HG02798 (cell line): Measurements from ENCODE around the gene NPDC1.
"Not testable (repeated sequence)": the region's sequence is repeated elsewhere in the genome, so short reads cannot be mapped to it uniquely, and the experiment has no call there.

Experiments
- ATAC-seq: cut with Tn5 transposase; IDR thresholded peaks from one replicate; pipeline ENCODE4 v1.9.1; 2021; ENCODE audit warnings: mild to moderate bottlenecking; ENCODE audit not compliant: unreplicated experiment, poor library complexity

Gene NPDC1

GRCh38 chr9:137042751-137043727 lies 2.9 kb downstream of the NPDC1 start:
- ATAC-seq, result no peak

GRCh38 chr9:137041124-137041523 lies 4.9 kb downstream of the NPDC1 start:
- ATAC-seq, result no peak

- ATAC-seq, result no peak
Measured at GRCh38 chr9:137040568-137040967, 5.4 kb downstream of the NPDC1 start.

GRCh38 chr9:137039611-137040366 lies 6.2 kb downstream of the NPDC1 start:
- ATAC-seq, result no peak

GRCh38 chr9:137038916-137039315 lies 7.1 kb downstream of the NPDC1 start:
- ATAC-seq, result no peak

GRCh38 chr9:137037483-137037882 lies 8.5 kb downstream of the NPDC1 start:
- ATAC-seq, result no peak

GRCh38 chr9:137037035-137037434 lies 8.9 kb downstream of the NPDC1 start:
- ATAC-seq, result no peak

GRCh38 chr9:137035937-137036336 lies 10.0 kb downstream of the NPDC1 start:
- no peak for ATAC-seq

GRCh38 chr9:137035507-137035834 lies 10.5 kb downstream of the NPDC1 start:
- ATAC-seq, result no peak

GRCh38 chr9:137034709-137035506 lies 11.1 kb downstream of the NPDC1 start:
- peak; percentile 60 for ATAC-seq

GRCh38 chr9:137034039-137034708 lies 11.8 kb downstream of the NPDC1 start:
- ATAC-seq, result no peak

GRCh38 chr9:137033481-137033880 lies 12.5 kb downstream of the NPDC1 start:
- ATAC-seq, result not testable (repeated sequence)

- ATAC-seq, result no peak
Measured at GRCh38 chr9:137032858-137033257, 13.1 kb downstream of the NPDC1 start.

- no peak for ATAC-seq
Measured at GRCh38 chr9:137031904-137032640, 13.9 kb downstream of the NPDC1 start, which contains the start of gene FUT7. Gene FUT7, minus strand, starts transcription at chr9:137032088. Its CDS starts 97 bp downstream, at chr9:137031991.

GRCh38 chr9:137030538-137031527 lies 15.1 kb downstream of the NPDC1 start:
- no peak for ATAC-seq

- no peak for ATAC-seq
Measured at GRCh38 chr9:137030006-137030405, 16.0 kb downstream of the NPDC1 start.

GRCh38 chr9:137029058-137029936 lies 16.7 kb downstream of the NPDC1 start:
- no peak for ATAC-seq
